ENCODE data around the gene LST1.

- TF ChIP-seq CTCF (conservative IDR thresholded peaks at IDR 0.05) (no peak), ZFX (IDR thresholded peaks at IDR 0.05) (no peak)
Measured at GRCh38 chr6:31560697-31561058, 25.4 kb upstream of the LST1 start.
